ENCODE results near the gene MCF2L2. TPM values are rescaled to one million over a fixed set of nuclear protein-coding genes. Genes with fewer than 3 reads are reported as not detected.
"Not testable (repeated sequence)": the region's sequence is repeated elsewhere in the genome, so short reads cannot be mapped to it uniquely, and the experiment has no call there.

MCF2L2 gene
- total and polyA plus RNA-seq, 9 donors, result 0.09 to 0.56 (median 0.24) TPM

- Histone ChIP-seq H3K27ac (ENCODE audit: low read length) (no peak overlapping the region), H3K9me3 (replicated peaks; ENCODE audit: control insufficient read depth, low read depth, low read length) (no peaks in the 10 kb centered on the region), H3K27me3 (ENCODE audit: control insufficient read depth, insufficient read depth, low read length) (peaks cover 2% of the 10 kb centered on the region), H3K36me3 (ENCODE audit: control insufficient read depth, insufficient read depth, low read length) (no peaks in the 10 kb centered on the region), H3K4me1 (ENCODE audit: control insufficient read depth, insufficient read depth, low read length) (peaks cover 5% of the 10 kb centered on the region), H3K4me3 (ENCODE audit: low read length) (no peak overlapping the region)
- DNase-seq, result peak; percentile 9
- no CpG with 5 or more reads among the region's 5 CpGs for WGBS (ENCODE audit: insufficient coverage)
These were observed 176.2 kb downstream of the MCF2L2 start for GRCh38 chr3:183252118-183252782.

GRCh38 chr3:183249006-183249718 is 179.3 kb downstream of the MCF2L2 start:
- H3K4me1 ChIP-seq (ENCODE audit: control insufficient read depth, insufficient read depth, low read length), result peaks cover 2% of the 10 kb centered on the region
- DNase-seq, result peak; percentile 21
- no CpG with 5 or more reads among the region's 6 CpGs for WGBS (ENCODE audit: insufficient coverage)

GRCh38 chr3:183247011-183247589 is 181.3 kb downstream of the MCF2L2 start:
- H3K27ac ChIP-seq (ENCODE audit: low read length), result no peak overlapping the region
- 63% methylated on average over 3 of the region's 6 CpGs for WGBS (ENCODE audit: insufficient coverage)
- peaks cover 6% of the 10 kb centered on the region for H3K9me3 ChIP-seq (replicated peaks; ENCODE audit: control insufficient read depth, low read depth, low read length)
- no peak overlapping the region for H3K4me3 ChIP-seq (ENCODE audit: low read length)
- DNase-seq, result no peak
- peaks cover 2% of the 10 kb centered on the region for H3K27me3 ChIP-seq (ENCODE audit: control insufficient read depth, insufficient read depth, low read length)
- no peaks in the 10 kb centered on the region for H3K4me1 ChIP-seq (ENCODE audit: control insufficient read depth, insufficient read depth, low read length)
- no peaks in the 10 kb centered on the region for H3K36me3 ChIP-seq (ENCODE audit: control insufficient read depth, insufficient read depth, low read length)

More at GRCh38 chr3:183249006-183249718, 179.3 kb downstream of the MCF2L2 start:
- Histone ChIP-seq H3K36me3 (ENCODE audit: control insufficient read depth, insufficient read depth, low read length) (no peaks in the 10 kb centered on the region), H3K4me3 (ENCODE audit: low read length) (no peak overlapping the region), H3K27ac (ENCODE audit: low read length) (no peak overlapping the region), H3K9me3 (replicated peaks; ENCODE audit: control insufficient read depth, low read depth, low read length) (no peaks in the 10 kb centered on the region), H3K27me3 (ENCODE audit: control insufficient read depth, insufficient read depth, low read length) (peaks cover 2% of the 10 kb centered on the region)

GRCh38 chr3:183244981-183245476 is 183.4 kb downstream of the MCF2L2 start:
- no peak overlapping the region for H3K27ac ChIP-seq (ENCODE audit: low read length)
- H3K9me3 ChIP-seq (replicated peaks; ENCODE audit: control insufficient read depth, low read depth, low read length), result peaks cover 7% of the 10 kb centered on the region
- H3K4me3 ChIP-seq (ENCODE audit: low read length), result no peak overlapping the region
- H3K36me3 ChIP-seq (ENCODE audit: control insufficient read depth, insufficient read depth, low read length), result no peaks in the 10 kb centered on the region
- H3K4me1 ChIP-seq (ENCODE audit: control insufficient read depth, insufficient read depth, low read length), result no peaks in the 10 kb centered on the region
- H3K27me3 ChIP-seq (ENCODE audit: control insufficient read depth, insufficient read depth, low read length), result peaks cover 1% of the 10 kb centered on the region
- DNase-seq, result no peak

- Histone ChIP-seq H3K36me3 (ENCODE audit: control insufficient read depth, insufficient read depth, low read length) (no peaks in the 10 kb centered on the region), H3K27ac (ENCODE audit: low read length) (no peak overlapping the region), H3K27me3 (ENCODE audit: control insufficient read depth, insufficient read depth, low read length) (peaks cover 2% of the 10 kb centered on the region), H3K9me3 (replicated peaks; ENCODE audit: control insufficient read depth, low read depth, low read length) (peaks cover 7% of the 10 kb centered on the region), H3K4me3 (ENCODE audit: low read length) (no peak overlapping the region), H3K4me1 (ENCODE audit: control insufficient read depth, insufficient read depth, low read length) (no peaks in the 10 kb centered on the region)
- WGBS (ENCODE audit: insufficient coverage), result no CpG with 5 or more reads among the region's 2 CpGs
- DNase-seq, result peak; percentile 76
These were observed 184.2 kb downstream of the MCF2L2 start for GRCh38 chr3:183244219-183244618.

- Histone ChIP-seq H3K36me3 (ENCODE audit: control insufficient read depth, insufficient read depth, low read length) (no peaks in the 10 kb centered on the region), H3K4me3 (ENCODE audit: low read length) (no peak overlapping the region), H3K9me3 (replicated peaks; ENCODE audit: control insufficient read depth, low read depth, low read length) (peaks cover 7% of the 10 kb centered on the region), H3K27ac (ENCODE audit: low read length) (no peak overlapping the region), H3K4me1 (ENCODE audit: control insufficient read depth, insufficient read depth, low read length) (no peaks in the 10 kb centered on the region), H3K27me3 (ENCODE audit: control insufficient read depth, insufficient read depth, low read length) (peaks cover 2% of the 10 kb centered on the region)
- DNase-seq, result no peak
- 100% methylated on average over 1 of the region's 1 CpG for WGBS (ENCODE audit: insufficient coverage)
These were observed 186.0 kb downstream of the MCF2L2 start for GRCh38 chr3:183242431-183242830.

GRCh38 chr3:183239046-183239445 is 189.4 kb downstream of the MCF2L2 start:
- Histone ChIP-seq H3K9me3 (replicated peaks; ENCODE audit: control insufficient read depth, low read depth, low read length) (peaks cover 7% of the 10 kb centered on the region), H3K36me3 (ENCODE audit: control insufficient read depth, insufficient read depth, low read length) (no peaks in the 10 kb centered on the region), H3K4me3 (ENCODE audit: low read length) (no peak overlapping the region), H3K4me1 (ENCODE audit: control insufficient read depth, insufficient read depth, low read length) (no peaks in the 10 kb centered on the region), H3K27me3 (ENCODE audit: control insufficient read depth, insufficient read depth, low read length) (peaks cover 2% of the 10 kb centered on the region), H3K27ac (ENCODE audit: low read length) (no peak overlapping the region)
- 55% methylated on average over 2 of the region's 5 CpGs for whole genome bisulfite sequencing (ENCODE audit: insufficient coverage)
- no peak for DNase-seq

- H3K27ac ChIP-seq (ENCODE audit: low read length), result no peak overlapping the region
- no peaks in the 10 kb centered on the region for H3K36me3 ChIP-seq (ENCODE audit: control insufficient read depth, insufficient read depth, low read length)
- no peaks in the 10 kb centered on the region for H3K4me1 ChIP-seq (ENCODE audit: control insufficient read depth, insufficient read depth, low read length)
- peak; percentile 42 for DNase-seq
- peaks cover 2% of the 10 kb centered on the region for H3K27me3 ChIP-seq (ENCODE audit: control insufficient read depth, insufficient read depth, low read length)
- no peaks in the 10 kb centered on the region for H3K9me3 ChIP-seq (replicated peaks; ENCODE audit: control insufficient read depth, low read depth, low read length)
- H3K4me3 ChIP-seq (ENCODE audit: low read length), result no peak overlapping the region
- WGBS (ENCODE audit: insufficient coverage), result 100% methylated on average over 2 of the region's 4 CpGs
These were observed 194.5 kb downstream of the MCF2L2 start for GRCh38 chr3:183233966-183234365.

GRCh38 chr3:183230826-183231225 is 197.6 kb downstream of the MCF2L2 start:
- no peak overlapping the region for H3K4me3 ChIP-seq (ENCODE audit: low read length)
- peaks cover 2% of the 10 kb centered on the region for H3K27me3 ChIP-seq (ENCODE audit: control insufficient read depth, insufficient read depth, low read length)
- no peaks in the 10 kb centered on the region for H3K36me3 ChIP-seq (ENCODE audit: control insufficient read depth, insufficient read depth, low read length)
- no peaks in the 10 kb centered on the region for H3K9me3 ChIP-seq (replicated peaks; ENCODE audit: control insufficient read depth, low read depth, low read length)
- H3K4me1 ChIP-seq (ENCODE audit: control insufficient read depth, insufficient read depth, low read length), result no peaks in the 10 kb centered on the region
- no peak overlapping the region for H3K27ac ChIP-seq (ENCODE audit: low read length)
- no peak for DNase-seq
- WGBS (ENCODE audit: insufficient coverage), result no CpG with 5 or more reads among the region's 3 CpGs

GRCh38 chr3:183230251-183230650 is 198.2 kb downstream of the MCF2L2 start:
- not testable (repeated sequence) for H3K27ac ChIP-seq (ENCODE audit: low read length); H3K4me1 ChIP-seq (ENCODE audit: control insufficient read depth, insufficient read depth, low read length); H3K9me3 ChIP-seq (replicated peaks; ENCODE audit: control insufficient read depth, low read depth, low read length); H3K27me3 ChIP-seq (ENCODE audit: control insufficient read depth, insufficient read depth, low read length); DNase-seq; H3K36me3 ChIP-seq (ENCODE audit: control insufficient read depth, insufficient read depth, low read length); H3K4me3 ChIP-seq (ENCODE audit: low read length)
- WGBS (ENCODE audit: insufficient coverage), result 88% methylated on average over 1 of the region's 8 CpGs
